A673 (cell line): ENCODE measurements around the gene CCSER1. TPM values are rescaled to one million over a fixed set of nuclear protein-coding genes. Genes with fewer than 3 reads are reported as not detected.
"Not testable (repeated sequence)": the region's sequence is repeated elsewhere in the genome, so short reads cannot be mapped to it uniquely, and the experiment has no call there.

Experiments
- BruUV-seq: library from RNA; stranded (reverse); fragments of 400-500 nt; replicated peaks from 2 replicates; lab custom pipeline; 2021; lab: Mats Ljungman, UMichigan
- CTCF ChIA-PET: fragments of 300-600 bp; sonication (Branson Sonifier 250); formaldehyde crosslinking; loops from one replicate; lab custom pipeline; 2022; ENCODE audit warnings: antibody characterized with exemption; lab: Charles Lee
- POLR2A ChIA-PET: fragments of 300-600 bp; sonication (Branson Sonifier 250); formaldehyde crosslinking; loops from one replicate; lab custom pipeline; 2022; ENCODE audit warnings: antibody characterized with exemption; ENCODE audit not compliant: low non-redundant PET; lab: Charles Lee
- DNase-seq: peaks from one replicate; pipeline ENCODE4 v3.0.0-alpha.2; 2015; ENCODE audit warnings: low spot score
- H3K27ac ChIP-seq: fragments of 200-600 bp; sonication (generic); 2 replicates; pipeline ENCODE4 v1.5.1; 2016; ENCODE audit warnings: mixed run types, low read depth, mild to moderate bottlenecking, mixed read lengths, antibody characterized with exemption, low read length; ENCODE audit not compliant: poor library complexity, severe bottlenecking
- H3K27me3 ChIP-seq: fragments of 200-600 bp; sonication (generic); replicated peaks from 2 replicates; pipeline ENCODE4 v1.6.1; 2017; ENCODE audit warnings: mixed run types, low read depth, mild to moderate bottlenecking, mixed read lengths, antibody characterized with exemption, low read length; ENCODE audit not compliant: insufficient read depth, poor library complexity
- H3K36me3 ChIP-seq: fragments of 200-600 bp; sonication (generic); 2 replicates; pipeline ENCODE4 v1.6.1; 2016; ENCODE audit warnings: mixed run types, mild to moderate bottlenecking, mixed read lengths, antibody characterized with exemption, low read length; ENCODE audit not compliant: insufficient read depth, poor library complexity, severe bottlenecking
- H3K4me1 ChIP-seq: fragments of 200-600 bp; sonication (generic); 2 replicates; pipeline ENCODE4 v1.6.1; 2017; ENCODE audit warnings: mixed run types, mild to moderate bottlenecking, mixed read lengths, antibody characterized with exemption, low read length; ENCODE audit not compliant: insufficient read depth, poor library complexity, severe bottlenecking
- H3K4me3 ChIP-seq: fragments of 200-600 bp; sonication (generic); 2 replicates; pipeline ENCODE4 v1.5.1; 2016; ENCODE audit warnings: low read depth, mixed run types, mild to moderate bottlenecking, mixed read lengths, low read length; ENCODE audit not compliant: poor library complexity, severe bottlenecking
- H3K9me3 ChIP-seq: fragments of 200-600 bp; sonication (generic); 2 replicates; pipeline ENCODE4 v1.6.1; 2016; ENCODE audit warnings: mixed run types, low read depth, mild to moderate bottlenecking, mixed read lengths, antibody characterized with exemption, low read length; ENCODE audit not compliant: poor library complexity, severe bottlenecking
- CTCF ChIP-seq: fragments of 300-800, 200-600 bp; sonication (generic); conservative IDR thresholded peaks from 2 replicates; pipeline ENCODE4 v1.5.1; 2017; ENCODE audit warnings: low read depth, mild to moderate bottlenecking, antibody characterized with exemption, low read length, moderate library complexity, mixed read lengths
- EZH2 ChIP-seq: fragments of 200-600 bp; sonication (generic); IDR thresholded peaks from 2 replicates; pipeline ENCODE4 v1.6.1; 2017; ENCODE audit warnings: borderline replicate concordance, low read depth, mild to moderate bottlenecking, mixed read lengths, antibody characterized with exemption, low read length; ENCODE audit not compliant: poor library complexity, severe bottlenecking
- intact Hi-C: fragments of 100-400 bp; cut with micrococcal nuclease; formaldehyde crosslinking; loops from one replicate; pipeline ENCODE4 v1.10.0; 2022; ENCODE audit not compliant: unreplicated experiment
- total RNA-seq: library from RNA; stranded (reverse); gene quantifications from 2 replicates; pipeline ENCODE4 v1.2.3, GENCODE V29; 2021

The CCSER1 gene
- total RNA-seq, 1 experiment from 2014 or later = not detected

DNA sequence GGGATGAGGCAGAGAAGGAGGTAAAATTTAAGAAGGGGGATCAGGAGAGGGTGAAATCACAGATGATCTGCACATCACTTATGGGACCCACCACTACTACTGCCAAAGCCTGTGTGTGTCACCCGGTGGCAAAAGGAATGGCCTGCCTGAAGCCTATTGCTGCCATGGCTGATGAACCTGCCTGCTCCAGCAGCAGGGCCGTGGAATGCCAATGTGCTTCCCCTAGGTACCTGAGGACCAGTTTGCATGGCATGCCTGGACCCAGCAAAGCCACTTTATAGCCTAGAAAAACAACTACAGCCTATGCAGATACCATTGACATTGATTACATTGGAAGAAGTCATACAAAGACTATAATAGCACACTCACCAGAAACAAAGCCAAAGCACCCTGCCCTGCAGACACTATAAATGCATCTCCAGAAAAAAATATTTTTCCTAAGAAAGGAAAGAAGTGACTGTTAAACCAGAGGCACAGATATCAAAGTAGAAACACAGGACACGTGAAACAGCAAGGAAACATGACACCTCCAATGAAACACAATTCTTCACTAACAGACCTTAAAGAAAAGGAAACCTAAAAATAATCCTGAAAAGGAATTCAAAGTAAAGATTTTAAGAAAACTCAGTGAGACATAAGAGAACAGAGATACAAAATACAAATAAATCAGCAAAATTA, 1495.9 kb downstream of the CCSER1 start:
- DNase-seq = no peak
- Histone ChIP-seq H3K4me3 (no peak overlapping the region), H3K9me3 (no peaks in the 10 kb centered on the region), H3K27ac (no peak overlapping the region), H3K27me3 (no peaks in the 10 kb centered on the region), H3K36me3 (no peaks in the 10 kb centered on the region), H3K4me1 (no peaks in the 10 kb centered on the region)
- ChIA-PET POLR2A (no interaction called here), CTCF (no interaction called here)
- intact Hi-C loops = no loop called here
- no peak for TF ChIP-seq EZH2
- no peak for TF ChIP-seq CTCF
- BruUV-seq = no TSS peak

DNA sequence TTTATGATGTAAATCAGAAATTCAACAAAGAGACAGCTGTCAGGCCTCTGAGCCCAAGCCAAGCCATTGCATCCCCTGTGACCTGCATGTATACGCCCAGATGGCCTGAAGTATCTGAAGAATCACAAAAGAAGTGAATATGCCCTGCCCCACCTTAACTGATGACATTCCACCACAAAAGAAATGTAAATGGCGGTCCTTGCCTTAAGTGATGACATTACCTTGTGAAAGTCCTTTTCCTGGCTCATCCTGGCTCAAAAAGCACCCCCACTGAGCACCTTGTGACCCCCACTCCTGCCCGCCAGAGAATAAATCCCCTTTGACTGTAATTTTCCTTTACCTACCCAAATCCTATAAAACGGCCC, 1496.4 kb downstream of the CCSER1 start:
- intact Hi-C loops, POLR2A ChIA-PET, H3K4me3 ChIP-seq, H3K27ac ChIP-seq, H3K27me3 ChIP-seq, H3K36me3 ChIP-seq, CTCF ChIA-PET, DNase-seq, H3K4me1 ChIP-seq, BruUV-seq, H3K9me3 ChIP-seq: not testable (repeated sequence)

GRCh38 chr4:91630054-91630453, 1502.9 kb downstream of the CCSER1 start:
- TF ChIP-seq CTCF (no peak), EZH2 (no peak)
- H3K36me3 ChIP-seq = no peaks in the 10 kb centered on the region
- H3K27me3 ChIP-seq = no peaks in the 10 kb centered on the region
- ChIA-PET POLR2A (no interaction called here), CTCF (no interaction called here)
- DNase-seq = no peak
- no peak overlapping the region for H3K4me3 ChIP-seq
- no TSS peak for BruUV-seq
- intact Hi-C loops = no loop called here
- no peak overlapping the region for H3K27ac ChIP-seq
- H3K9me3 ChIP-seq = no peaks in the 10 kb centered on the region
- H3K4me1 ChIP-seq = no peaks in the 10 kb centered on the region

DNA sequence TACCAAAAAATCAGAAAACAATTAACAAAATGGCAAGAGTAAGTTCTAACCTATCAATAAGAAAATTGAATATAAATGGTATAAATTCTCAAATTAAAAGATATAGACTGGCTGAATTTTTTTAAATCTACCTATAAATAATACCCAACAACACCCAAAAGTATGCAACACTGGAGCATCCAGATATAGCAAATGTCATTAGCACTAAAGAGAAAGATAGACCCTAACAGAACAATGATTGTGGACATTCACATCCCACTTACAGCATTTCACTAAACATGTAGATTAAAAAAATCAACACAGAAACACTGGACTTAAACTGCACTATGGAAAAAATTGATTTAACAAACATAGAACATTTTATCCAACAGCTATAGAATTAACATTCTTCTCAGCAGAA, 1503.6 kb downstream of the CCSER1 start:
- no TSS peak for BruUV-seq
- intact Hi-C loops = no loop called here
- no peak for DNase-seq
- Histone ChIP-seq H3K36me3 (no peaks in the 10 kb centered on the region), H3K4me1 (no peaks in the 10 kb centered on the region), H3K4me3 (no peak overlapping the region), H3K27ac (no peak overlapping the region), H3K27me3 (no peaks in the 10 kb centered on the region), H3K9me3 (no peaks in the 10 kb centered on the region)
- no peak for TF ChIP-seq EZH2
- TF ChIP-seq CTCF = no peak
- ChIA-PET CTCF (no interaction called here), POLR2A (no interaction called here)
